COLO668 (cell line): ENCODE results near the gene TCF25.

Experiments
- DNase-seq: peaks from one replicate; lab custom pipeline; 2025; ENCODE audit not compliant: unreplicated experiment; lab: John Stamatoyannopoulos, UW

TCF25 gene

GRCh38 chr16:89844739-89845339, 28.6 kb upstream of the TCF25 start:
- DNase-seq: no peak

- DNase-seq: no peak
These were observed 28.0 kb upstream of the TCF25 start for GRCh38 chr16:89845417-89845816.

GRCh38 chr16:89847051-89847939, 26.1 kb upstream of the TCF25 start:
- DNase-seq: peak; percentile 86

- peak; percentile 79 for DNase-seq
These were observed 25.5 kb upstream of the TCF25 start for GRCh38 chr16:89847940-89848297.

GRCh38 chr16:89848974-89849373, 24.4 kb upstream of the TCF25 start:
- DNase-seq: peak; percentile 34

- DNase-seq: no peak
These were observed 19.9 kb upstream of the TCF25 start for GRCh38 chr16:89853306-89853993.

- no peak for DNase-seq
These were observed 18.0 kb upstream of the TCF25 start for GRCh38 chr16:89855301-89855945.

- no peak for DNase-seq
These were observed 17.4 kb upstream of the TCF25 start for GRCh38 chr16:89855986-89856385.

- DNase-seq: no peak
These were observed 14.3 kb upstream of the TCF25 start for GRCh38 chr16:89858973-89859614.

- no peak for DNase-seq
These were observed 13.8 kb upstream of the TCF25 start for GRCh38 chr16:89859615-89860007.

- peak; percentile 78 for DNase-seq
These were observed 12.6 kb upstream of the TCF25 start for GRCh38 chr16:89860747-89861304.

- no peak for DNase-seq
These were observed 11.7 kb upstream of the TCF25 start for GRCh38 chr16:89861648-89862047.

- DNase-seq: no peak
These were observed 10.7 kb upstream of the TCF25 start for GRCh38 chr16:89862732-89863131.

- no peak for DNase-seq
These were observed 9.5 kb upstream of the TCF25 start for GRCh38 chr16:89863741-89864526.

GRCh38 chr16:89864527-89864820, 8.9 kb upstream of the TCF25 start:
- DNase-seq: no peak

- DNase-seq: no peak
These were observed 5.5 kb upstream of the TCF25 start for GRCh38 chr16:89867918-89868317.

GRCh38 chr16:89869911-89870310, 3.5 kb upstream of the TCF25 start:
- no peak for DNase-seq

GRCh38 chr16:89870440-89870839, 3.0 kb upstream of the TCF25 start:
- no peak for DNase-seq

- DNase-seq: no peak
These were observed 1.5 kb upstream of the TCF25 start for GRCh38 chr16:89871895-89872294.
